NT2/D1 (cell line): ENCODE data around the gene KLF11.

Source experiments
- DNase-seq: peaks from one replicate; pipeline ENCODE4 v3.0.0-alpha.2; 2011; ENCODE audit warnings: low read depth, low spot score
- H3K27me3 ChIP-seq: 2 replicates; pipeline ENCODE4 v1.6.0; 2011; ENCODE audit warnings: mild to moderate bottlenecking; ENCODE audit not compliant: insufficient read length, insufficient read depth
- H3K36me3 ChIP-seq: 2 replicates; pipeline ENCODE4 v1.6.1; 2011; ENCODE audit warnings: mild to moderate bottlenecking, low read length, mixed read lengths; ENCODE audit not compliant: insufficient read depth, insufficient read length
- H3K4me1 ChIP-seq: 2 replicates; pipeline ENCODE4 v1.5.1; 2011; ENCODE audit not compliant: insufficient read depth, insufficient read length
- H3K4me3 ChIP-seq: 2 replicates; pipeline ENCODE4 v1.5.1; 2011; ENCODE audit warnings: low read depth; ENCODE audit not compliant: insufficient read length
- H3K9ac ChIP-seq: 2 replicates; pipeline ENCODE4 v1.6.0; 2011; ENCODE audit warnings: low read depth; ENCODE audit not compliant: insufficient read length
- H3K9me3 ChIP-seq: 2 replicates; pipeline ENCODE4 v1.5.1; 2011; ENCODE audit warnings: mild to moderate bottlenecking, low read length; ENCODE audit not compliant: insufficient read depth
- SUZ12 ChIP-seq: IDR thresholded peaks from 2 replicates; pipeline ENCODE4 v1.6.1; 2011; ENCODE audit not compliant: insufficient read length, insufficient read depth; ENCODE audit errors: extremely low read depth
- YY1 ChIP-seq: IDR thresholded peaks from 2 replicates; pipeline ENCODE4 v1.6.1; 2011; ENCODE audit not compliant: insufficient read length, insufficient read depth
- ZNF274 ChIP-seq: IDR thresholded peaks from 2 replicates; pipeline ENCODE4 v1.6.1; 2011; ENCODE audit warnings: mild to moderate bottlenecking, low read depth, low read length

KLF11 gene

GRCh38 chr2:10033251-10034006 lies 9.9 kb upstream of the KLF11 start:
- H3K4me3 ChIP-seq = no peak overlapping the region
- no peaks in the 10 kb centered on the region for H3K27me3 ChIP-seq
- TF ChIP-seq SUZ12 = no peak
- no peak for TF ChIP-seq YY1
- no peak for TF ChIP-seq ZNF274
- no peak overlapping the region for H3K9ac ChIP-seq
- no peak for DNase-seq
- no peaks in the 10 kb centered on the region for H3K36me3 ChIP-seq
- no peaks in the 10 kb centered on the region for H3K9me3 ChIP-seq
- H3K4me1 ChIP-seq = peaks cover 11% of the 10 kb centered on the region

- H3K4me3 ChIP-seq = no peak overlapping the region
- no peaks in the 10 kb centered on the region for H3K27me3 ChIP-seq
- no peaks in the 10 kb centered on the region for H3K36me3 ChIP-seq
- no peak overlapping the region for H3K9ac ChIP-seq
- no peak for DNase-seq
- TF ChIP-seq ZNF274 = no peak
- no peak for TF ChIP-seq YY1
- no peak for TF ChIP-seq SUZ12
- H3K9me3 ChIP-seq = no peaks in the 10 kb centered on the region
- peaks cover 9% of the 10 kb centered on the region for H3K4me1 ChIP-seq
Measured at GRCh38 chr2:10034333-10035052, 8.9 kb upstream of the KLF11 start.

- TF ChIP-seq SUZ12 = no peak
- no peak for TF ChIP-seq YY1
- Histone ChIP-seq H3K4me3 (no peak overlapping the region), H3K4me1 (peaks cover 10% of the 10 kb centered on the region)
Measured at GRCh38 chr2:10035053-10035422, 8.3 kb upstream of the KLF11 start.

GRCh38 chr2:10035633-10036032 lies 7.7 kb upstream of the KLF11 start:
- TF ChIP-seq ZNF274 = no peak
- TF ChIP-seq SUZ12 = no peak
- no peak for TF ChIP-seq YY1
- Histone ChIP-seq H3K4me3 (no peak overlapping the region), H3K9ac (no peak overlapping the region)

More at GRCh38 chr2:10035053-10035422, 8.3 kb upstream of the KLF11 start:
- Histone ChIP-seq H3K36me3 (no peaks in the 10 kb centered on the region), H3K9ac (no peak overlapping the region), H3K9me3 (no peaks in the 10 kb centered on the region), H3K27me3 (no peaks in the 10 kb centered on the region)
- DNase-seq = no peak

GRCh38 chr2:10036095-10036884 lies 7.1 kb upstream of the KLF11 start:
- TF ChIP-seq YY1 (no peak), SUZ12 (no peak), ZNF274 (no peak)
- no peak overlapping the region for H3K9ac ChIP-seq
- DNase-seq = no peak
- no peaks in the 10 kb centered on the region for H3K9me3 ChIP-seq
- peaks cover 9% of the 10 kb centered on the region for H3K4me1 ChIP-seq
- H3K36me3 ChIP-seq = no peaks in the 10 kb centered on the region
- H3K27me3 ChIP-seq = no peaks in the 10 kb centered on the region
- no peak overlapping the region for H3K4me3 ChIP-seq

More at GRCh38 chr2:10035633-10036032, 7.7 kb upstream of the KLF11 start:
- Histone ChIP-seq H3K9me3 (no peaks in the 10 kb centered on the region), H3K36me3 (no peaks in the 10 kb centered on the region), H3K4me1 (peaks cover 9% of the 10 kb centered on the region), H3K27me3 (no peaks in the 10 kb centered on the region)
- DNase-seq = no peak

- Histone ChIP-seq H3K27me3 (no peaks in the 10 kb centered on the region), H3K9me3 (no peaks in the 10 kb centered on the region), H3K4me3 (no peak overlapping the region), H3K4me1 (peaks cover 9% of the 10 kb centered on the region), H3K9ac (no peak overlapping the region), H3K36me3 (no peaks in the 10 kb centered on the region)
- no peak for DNase-seq
- TF ChIP-seq SUZ12 = no peak
- TF ChIP-seq ZNF274 = no peak
- no peak for TF ChIP-seq YY1
Measured at GRCh38 chr2:10038123-10038522, 5.2 kb upstream of the KLF11 start.

GRCh38 chr2:10038716-10039115 lies 4.6 kb upstream of the KLF11 start:
- no peaks in the 10 kb centered on the region for H3K36me3 ChIP-seq
- DNase-seq = no peak
- H3K9ac ChIP-seq = no peak overlapping the region
- no peaks in the 10 kb centered on the region for H3K27me3 ChIP-seq
- H3K4me3 ChIP-seq = no peak overlapping the region
- peaks cover 9% of the 10 kb centered on the region for H3K4me1 ChIP-seq
- no peaks in the 10 kb centered on the region for H3K9me3 ChIP-seq
- no peak for TF ChIP-seq YY1
- TF ChIP-seq ZNF274 = no peak
